ENCODE results near the gene RABGGTA. TPM values are rescaled to one million over a fixed set of nuclear protein-coding genes. Genes with fewer than 3 reads are reported as not detected.

The RABGGTA gene
- total and polyA plus RNA-seq, 9 of the 15 experiments (the other 6 are each of a cell fraction or from before 2014, with no cell fraction given): 4.5 to 24.2 (median 15.5) TPM

- TF ChIP-seq, protein P1, sequence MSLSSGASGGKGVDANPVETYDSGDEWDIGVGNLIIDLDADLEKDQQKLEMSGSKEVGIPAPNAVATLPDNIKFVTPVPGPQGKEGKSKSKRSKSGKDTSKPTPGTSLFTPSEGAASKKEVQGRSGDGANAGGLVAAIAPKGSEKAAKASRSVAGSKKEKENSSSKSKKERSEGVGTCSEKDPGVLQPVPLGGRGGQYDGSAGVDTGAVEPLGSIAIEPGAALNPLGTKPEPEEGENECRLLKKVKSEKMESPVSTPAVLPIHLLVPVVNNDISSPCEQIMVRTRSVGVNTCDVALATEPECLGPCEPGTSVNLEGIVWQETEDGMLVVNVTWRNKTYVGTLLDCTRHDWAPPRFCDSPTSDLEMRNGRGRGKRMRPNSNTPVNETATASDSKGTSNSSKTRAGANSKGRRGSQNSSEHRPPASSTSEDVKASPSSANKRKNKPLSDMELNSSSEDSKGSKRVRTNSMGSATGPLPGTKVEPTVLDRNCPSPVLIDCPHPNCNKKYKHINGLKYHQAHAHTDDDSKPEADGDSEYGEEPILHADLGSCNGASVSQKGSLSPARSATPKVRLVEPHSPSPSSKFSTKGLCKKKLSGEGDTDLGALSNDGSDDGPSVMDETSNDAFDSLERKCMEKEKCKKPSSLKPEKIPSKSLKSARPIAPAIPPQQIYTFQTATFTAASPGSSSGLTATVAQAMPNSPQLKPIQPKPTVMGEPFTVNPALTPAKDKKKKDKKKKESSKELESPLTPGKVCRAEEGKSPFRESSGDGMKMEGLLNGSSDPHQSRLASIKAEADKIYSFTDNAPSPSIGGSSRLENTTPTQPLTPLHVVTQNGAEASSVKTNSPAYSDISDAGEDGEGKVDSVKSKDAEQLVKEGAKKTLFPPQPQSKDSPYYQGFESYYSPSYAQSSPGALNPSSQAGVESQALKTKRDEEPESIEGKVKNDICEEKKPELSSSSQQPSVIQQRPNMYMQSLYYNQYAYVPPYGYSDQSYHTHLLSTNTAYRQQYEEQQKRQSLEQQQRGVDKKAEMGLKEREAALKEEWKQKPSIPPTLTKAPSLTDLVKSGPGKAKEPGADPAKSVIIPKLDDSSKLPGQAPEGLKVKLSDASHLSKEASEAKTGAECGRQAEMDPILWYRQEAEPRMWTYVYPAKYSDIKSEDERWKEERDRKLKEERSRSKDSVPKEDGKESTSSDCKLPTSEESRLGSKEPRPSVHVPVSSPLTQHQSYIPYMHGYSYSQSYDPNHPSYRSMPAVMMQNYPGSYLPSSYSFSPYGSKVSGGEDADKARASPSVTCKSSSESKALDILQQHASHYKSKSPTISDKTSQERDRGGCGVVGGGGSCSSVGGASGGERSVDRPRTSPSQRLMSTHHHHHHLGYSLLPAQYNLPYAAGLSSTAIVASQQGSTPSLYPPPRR (CRISPR knock-in tag; IDR thresholded peaks at IDR 0.05; ENCODE audit: borderline replicate concordance): no peak
- TF ChIP-seq ZFP30 (CRISPR knock-in tag; IDR thresholded peaks at IDR 0.05; ENCODE audit: borderline replicate concordance) (no peak), BRCA1 (IDR thresholded peaks at IDR 0.05) (no peak), BRCA1 (CRISPR knock-in tag; IDR thresholded peaks at IDR 0.05) (no peak), RBFOX2 (IDR thresholded peaks at IDR 0.05; ENCODE audit: low read depth, low read length) (no peak), TAF9B (IDR thresholded peaks at IDR 0.05; ENCODE audit: partially characterized antibody) (no peak), SRSF9 (IDR thresholded peaks at IDR 0.05; ENCODE audit: borderline replicate concordance, low read depth, low read length) (no peak), THAP12 (CRISPR knock-in tag; IDR thresholded peaks at IDR 0.05) (no peak), ARHGAP35 (IDR thresholded peaks at IDR 0.05; ENCODE audit: partially characterized antibody) (no peak), MCM5 (IDR thresholded peaks at IDR 0.05; ENCODE audit: low read depth) (no peak), SMARCC2 (IDR thresholded peaks at IDR 0.05; ENCODE audit: low read depth) (no peak), VEZF1 (CRISPR knock-in tag; IDR thresholded peaks at IDR 0.05) (peak; percentile 54), TRIM24 (IDR thresholded peaks at IDR 0.05) (peak; percentile 86 to 90; a peak in 3 of 4 replicates), RBM14 (IDR thresholded peaks at IDR 0.05; ENCODE audit: borderline replicate concordance, insufficient read depth, low read depth, low read length) (no peak), FIP1L1 (IDR thresholded peaks at IDR 0.05; ENCODE audit: low read depth, low read length, poor library complexity, severe bottlenecking) (no peak), THRAP3 (IDR thresholded peaks at IDR 0.05; ENCODE audit: borderline replicate concordance) (no peak)
- TF ChIP-seq, protein P2, sequence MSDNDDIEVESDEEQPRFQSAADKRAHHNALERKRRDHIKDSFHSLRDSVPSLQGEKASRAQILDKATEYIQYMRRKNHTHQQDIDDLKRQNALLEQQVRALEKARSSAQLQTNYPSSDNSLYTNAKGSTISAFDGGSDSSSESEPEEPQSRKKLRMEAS (CRISPR knock-in tag; IDR thresholded peaks at IDR 0.05): peak; percentile 58; the same call in 1 of the 2 replicates
- TF ChIP-seq, protein P3, sequence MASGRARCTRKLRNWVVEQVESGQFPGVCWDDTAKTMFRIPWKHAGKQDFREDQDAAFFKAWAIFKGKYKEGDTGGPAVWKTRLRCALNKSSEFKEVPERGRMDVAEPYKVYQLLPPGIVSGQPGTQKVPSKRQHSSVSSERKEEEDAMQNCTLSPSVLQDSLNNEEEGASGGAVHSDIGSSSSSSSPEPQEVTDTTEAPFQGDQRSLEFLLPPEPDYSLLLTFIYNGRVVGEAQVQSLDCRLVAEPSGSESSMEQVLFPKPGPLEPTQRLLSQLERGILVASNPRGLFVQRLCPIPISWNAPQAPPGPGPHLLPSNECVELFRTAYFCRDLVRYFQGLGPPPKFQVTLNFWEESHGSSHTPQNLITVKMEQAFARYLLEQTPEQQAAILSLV (tag; IDR thresholded peaks at IDR 0.05): no peak
Measured at GRCh38 chr14:24255931-24256711, 15.3 kb downstream of the RABGGTA start (continued).

All from K562 (cell line).